HG03066 (cell line): ENCODE data around the gene NUDT2.

ENCODE experiments used
- ATAC-seq: cut with Tn5 transposase; IDR thresholded peaks from one replicate; pipeline ENCODE4 v1.9.1; 2021; ENCODE audit warnings: low read depth; ENCODE audit not compliant: unreplicated experiment

The NUDT2 gene

GRCh38 chr9:34369636-34370035 lies 40.3 kb downstream of the NUDT2 start:
- ATAC-seq = no peak

- ATAC-seq = no peak
These were observed 41.1 kb downstream of the NUDT2 start for GRCh38 chr9:34370335-34370969.

- ATAC-seq = no peak
These were observed 41.9 kb downstream of the NUDT2 start for GRCh38 chr9:34370970-34371880.

- no peak for ATAC-seq
These were observed 42.6 kb downstream of the NUDT2 start for GRCh38 chr9:34371886-34372466.

DNA sequence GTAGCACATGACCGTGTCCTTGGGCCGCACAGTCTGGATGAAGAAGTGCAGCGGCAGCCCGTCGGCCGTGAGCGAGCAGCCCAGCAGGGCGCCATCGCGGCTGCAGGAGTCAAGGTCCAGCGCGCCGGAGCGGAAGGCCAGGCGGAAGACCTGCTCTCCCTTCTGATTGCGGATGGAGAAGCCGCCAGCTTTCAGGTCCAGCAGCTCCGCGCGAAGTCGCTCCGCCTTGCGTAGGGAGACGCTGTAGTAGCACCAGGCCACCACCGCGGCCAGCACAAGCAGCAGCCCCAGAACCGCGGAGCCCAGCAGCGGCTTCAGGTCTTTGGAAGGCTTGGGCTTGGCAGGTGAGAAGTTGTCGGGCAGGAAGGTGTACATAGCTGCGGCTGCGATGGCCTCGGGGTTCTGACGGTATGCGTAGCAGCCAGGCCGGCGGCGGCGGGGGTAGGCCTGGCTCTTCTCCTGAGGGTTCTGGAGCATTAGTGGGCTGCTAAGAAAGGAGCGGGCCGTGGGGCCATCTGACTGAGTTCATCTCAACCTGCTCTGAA lies 43.2 kb downstream of the NUDT2 start:
- no peak for ATAC-seq

DNA sequence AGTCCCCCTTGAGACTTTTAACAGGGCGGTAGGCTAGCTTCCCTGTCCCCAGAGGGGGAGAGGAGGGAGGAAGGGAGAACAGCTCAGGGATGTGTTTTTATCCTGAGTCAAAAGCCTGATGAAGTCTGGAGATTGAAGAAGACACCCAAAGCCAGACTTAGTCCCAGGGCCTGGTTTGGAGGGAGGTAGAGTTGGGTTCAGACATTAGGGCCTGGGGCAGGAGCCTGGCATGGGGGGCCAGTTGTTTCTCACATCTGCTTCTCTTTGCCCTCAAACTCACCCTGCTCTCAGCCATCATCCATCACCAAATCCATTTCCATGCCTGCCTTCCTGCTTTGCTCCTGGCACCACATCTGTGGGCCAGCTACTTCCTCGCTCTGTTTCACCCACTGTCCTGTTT lies 44.4 kb downstream of the NUDT2 start:
- ATAC-seq = no peak

- ATAC-seq = no peak
These were observed 45.0 kb downstream of the NUDT2 start for GRCh38 chr9:34374339-34374738.

GRCh38 chr9:34374905-34375552 lies 45.7 kb downstream of the NUDT2 start:
- ATAC-seq = no peak

DNA sequence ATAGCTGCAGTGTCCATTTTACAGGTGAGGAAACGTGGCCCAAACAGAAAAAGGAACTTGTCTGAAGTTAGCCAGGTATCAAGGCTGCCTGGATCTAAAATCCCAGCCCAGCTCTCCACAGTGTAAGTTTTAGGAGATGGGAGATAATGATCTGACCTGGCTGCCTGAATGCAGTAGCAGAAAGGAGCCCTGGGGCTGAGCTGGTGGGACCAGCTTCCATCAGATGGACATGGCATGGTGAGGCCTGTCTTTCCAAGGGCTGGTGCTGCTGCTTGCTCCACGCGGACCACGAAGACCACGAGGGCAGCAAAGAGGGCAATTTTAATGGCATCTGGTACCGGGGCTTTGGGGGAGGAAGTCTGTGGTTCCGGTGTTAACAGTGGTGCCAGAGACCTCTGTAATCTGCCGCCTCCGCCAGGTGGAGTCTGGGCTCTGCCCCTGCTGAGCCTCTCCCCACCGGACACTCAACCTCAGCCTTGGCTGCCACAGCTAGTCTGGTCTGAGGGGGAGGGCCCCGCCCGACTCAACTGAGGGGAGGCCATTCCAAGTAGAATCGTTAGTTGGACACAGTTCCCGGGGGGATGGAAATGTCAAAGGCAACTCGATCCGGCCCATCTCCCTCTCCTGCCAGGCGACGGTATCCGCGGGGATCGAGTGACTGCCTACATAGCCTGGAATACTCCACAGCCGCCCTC lies 46.7 kb downstream of the NUDT2 start:
- ATAC-seq = peak; percentile 26

DNA sequence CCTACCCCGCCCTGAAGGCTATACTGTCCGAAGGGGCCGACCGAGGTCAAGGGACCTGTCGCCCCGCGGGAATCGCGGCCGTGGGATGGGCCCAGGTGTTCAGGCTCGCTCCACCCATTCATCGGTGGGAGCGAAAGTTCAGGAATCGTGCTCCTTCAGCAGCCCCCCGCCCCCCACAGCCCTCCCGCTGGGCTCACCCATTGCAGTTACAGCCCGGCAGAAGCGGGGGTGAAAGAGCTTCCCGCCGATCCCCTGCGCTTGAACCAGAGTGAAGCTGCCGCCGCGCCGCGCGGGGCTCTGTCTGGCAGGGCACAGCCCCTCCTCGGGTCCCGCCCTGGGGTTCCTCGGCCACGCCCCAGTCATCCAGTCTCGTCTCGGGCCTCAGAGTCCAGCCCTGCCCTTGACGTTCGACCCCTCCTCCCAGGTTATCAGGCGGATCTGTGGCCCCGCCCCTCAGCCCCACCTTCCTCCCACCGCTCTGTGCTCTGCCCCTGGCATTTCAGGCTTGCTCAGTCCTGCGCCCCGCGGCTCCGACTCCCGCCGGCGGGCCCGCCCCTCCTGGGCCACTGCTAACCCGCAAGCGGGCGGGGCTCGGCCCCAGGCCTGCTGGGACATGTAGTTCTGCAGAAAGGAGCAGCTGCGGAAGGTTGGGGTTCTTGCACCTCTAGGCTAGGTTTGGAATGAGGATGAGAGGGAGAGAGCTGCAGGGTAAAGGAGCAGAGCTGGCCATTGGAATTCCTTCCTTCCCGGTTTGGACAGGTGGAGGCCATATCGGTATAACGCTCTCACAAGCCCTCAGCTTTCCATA lies 47.4 kb downstream of the NUDT2 start, which contains the start of gene MYORG:
TSS of gene MYORG (minus strand) at position 303 of the 808 bp plus-strand sequence. CDS start 3,955 bp downstream, outside the sequence.
- peak; percentile 78 for ATAC-seq

GRCh38 chr9:34377404-34377746 lies 48.0 kb downstream of the NUDT2 start:
- no peak for ATAC-seq

DNA sequence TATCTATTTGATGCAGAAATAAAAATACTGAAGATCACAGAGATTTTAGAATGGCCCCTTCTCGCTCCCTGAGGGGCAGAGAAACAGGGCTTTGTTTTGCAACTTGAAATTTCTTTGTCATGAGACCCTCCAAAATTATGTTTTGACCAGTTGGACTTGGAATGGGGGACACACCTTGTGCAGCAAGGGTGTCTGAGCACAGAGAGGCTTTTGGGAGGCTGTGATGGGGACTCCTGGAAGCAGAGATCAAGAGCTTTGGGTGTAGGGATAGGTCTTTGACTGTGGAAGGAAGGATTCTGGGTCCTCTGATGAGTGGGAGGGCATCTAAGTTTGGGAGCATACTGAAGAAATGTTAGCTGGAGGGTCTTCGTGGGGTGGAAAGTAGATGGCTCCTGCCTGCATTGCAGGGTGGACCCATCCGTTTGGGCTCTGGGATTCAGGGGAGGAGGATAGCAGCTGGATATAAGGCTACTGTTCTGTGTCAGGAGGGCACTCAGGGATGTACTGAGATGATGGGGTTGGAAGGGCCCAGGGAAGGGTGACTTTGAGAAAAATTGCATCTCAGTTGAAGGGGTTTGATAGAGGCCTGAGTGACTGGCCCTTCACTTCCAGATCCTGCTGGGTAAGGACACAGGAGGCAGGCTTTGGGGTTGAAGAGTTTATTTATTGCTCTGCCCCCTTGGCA lies 49.1 kb downstream of the NUDT2 start:
- no peak for ATAC-seq

GRCh38 chr9:34379334-34380033 lies 50.1 kb downstream of the NUDT2 start:
- peak; percentile 34 for ATAC-seq

GRCh38 chr9:34380034-34380510 lies 50.7 kb downstream of the NUDT2 start:
- no peak for ATAC-seq

GRCh38 chr9:34380511-34381315 lies 51.3 kb downstream of the NUDT2 start:
- no peak for ATAC-seq

DNA sequence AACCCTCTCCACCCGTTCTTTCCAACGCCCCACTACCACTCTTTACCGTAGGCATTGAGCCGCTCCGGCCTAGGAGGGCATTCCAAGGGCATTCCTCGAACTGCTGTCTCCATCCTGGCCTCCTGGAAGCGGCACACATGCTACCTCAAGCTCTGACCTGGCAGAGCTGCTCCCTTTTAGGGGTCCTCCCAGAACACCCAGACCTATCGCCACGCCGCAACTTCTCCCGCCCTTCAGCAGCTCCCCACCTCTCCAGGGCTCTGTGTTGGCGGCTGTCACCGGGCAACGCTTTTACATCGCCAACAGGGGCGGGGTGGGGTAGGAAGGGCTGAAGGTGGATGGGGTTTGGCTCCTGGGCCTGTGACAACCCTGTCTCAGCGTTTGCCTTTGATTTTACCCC lies 52.0 kb downstream of the NUDT2 start:
- ATAC-seq = no peak

DNA sequence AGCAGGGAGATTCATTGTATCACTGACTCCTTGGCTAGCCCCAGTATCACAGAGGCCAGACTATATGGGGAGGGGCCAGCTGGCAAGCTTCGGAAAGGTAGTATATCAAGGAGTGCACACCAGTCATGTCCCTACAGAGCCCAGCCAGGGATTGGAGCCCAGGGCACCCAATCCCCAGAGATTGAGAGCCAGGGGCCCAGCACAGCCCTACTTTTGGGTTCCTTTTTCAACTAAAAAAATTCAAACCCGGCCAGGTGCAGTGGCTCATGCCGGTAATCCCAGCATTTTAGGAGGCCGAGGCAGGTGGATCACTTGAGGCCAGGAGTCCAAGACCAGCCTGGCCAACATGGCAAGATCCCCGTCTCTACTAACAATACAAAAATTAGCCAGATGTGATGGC lies 52.7 kb downstream of the NUDT2 start:
- no peak for ATAC-seq
